ENCODE measurements around the gene BUD13.

BUD13 gene

DNA sequence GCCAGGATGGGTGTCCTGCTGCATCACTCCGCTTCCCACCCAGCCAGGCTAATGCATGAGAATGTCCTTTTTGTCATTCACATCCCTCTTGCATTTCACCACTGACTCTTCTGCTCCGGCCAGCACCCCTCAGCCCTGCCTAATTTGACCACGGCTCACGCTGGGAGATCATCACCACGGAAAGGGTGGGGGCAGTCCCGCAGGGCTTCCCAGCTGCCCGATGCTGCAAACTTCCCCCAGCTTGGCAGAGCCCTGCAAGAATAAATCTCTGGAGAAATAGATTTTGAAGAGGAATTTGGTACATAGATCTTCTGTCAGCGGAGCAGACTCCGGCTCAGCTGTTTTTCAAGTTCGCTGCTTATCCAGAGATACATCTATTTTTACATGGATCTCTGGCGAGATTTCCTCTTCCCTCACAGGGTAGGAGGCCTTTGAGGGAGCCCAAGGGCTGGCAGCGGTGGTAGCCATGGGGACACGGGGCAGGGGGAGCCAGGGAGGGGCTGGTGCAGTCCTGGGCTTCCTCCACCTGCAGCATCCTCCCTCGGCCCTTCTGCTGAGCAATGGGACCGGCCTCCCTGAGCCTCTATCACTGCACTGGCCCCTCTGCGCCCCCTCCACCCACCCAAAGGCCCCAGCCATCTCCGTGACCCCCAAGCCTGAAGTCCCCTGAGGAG lies 62.6 kb downstream of the BUD13 start:
- intact Hi-C loops (cut with micrococcal nuclease): no loop called here
- no peak overlapping the region for H3K27ac Mint-ChIP-seq
- H3K36me3 Mint-ChIP-seq (ENCODE audit: low read depth): no peaks in the 10 kb centered on the region
- peaks cover 34% of the 10 kb centered on the region for H3K27me3 Mint-ChIP-seq
- no peaks in the 10 kb centered on the region for H3K4me1 Mint-ChIP-seq (ENCODE audit: low read depth)
- H3K9me3 Mint-ChIP-seq: no peaks in the 10 kb centered on the region
- H3K4me3 Mint-ChIP-seq: no peak overlapping the region

DNA sequence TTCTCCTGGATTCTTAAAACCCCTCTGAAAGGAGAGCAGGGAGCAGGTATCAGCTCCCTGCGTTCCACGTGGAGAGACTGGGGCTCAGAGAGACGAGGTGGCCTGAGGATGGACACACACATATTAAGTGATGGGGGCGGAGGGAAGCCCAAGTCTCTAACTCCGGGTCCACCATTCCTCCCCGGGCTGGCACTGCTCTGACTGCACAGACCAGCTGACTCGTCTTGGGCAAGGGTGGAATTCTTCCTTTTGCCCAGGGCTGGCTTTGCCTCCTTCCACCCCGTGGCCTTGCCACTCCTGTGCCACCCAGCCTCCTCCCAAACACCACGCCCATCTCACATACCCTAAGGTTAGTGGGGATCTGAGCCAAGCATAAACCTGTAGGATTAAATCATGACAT lies 65.0 kb downstream of the BUD13 start:
- Mint-ChIP-seq H3K27ac (no peak overlapping the region), H3K9me3 (no peaks in the 10 kb centered on the region), H3K4me3 (no peak overlapping the region), H3K27me3 (peaks cover 36% of the 10 kb centered on the region), H3K4me1 (ENCODE audit: low read depth) (no peaks in the 10 kb centered on the region), H3K36me3 (ENCODE audit: low read depth) (no peaks in the 10 kb centered on the region)
- intact Hi-C loops (cut with micrococcal nuclease): no loop called here

DNA sequence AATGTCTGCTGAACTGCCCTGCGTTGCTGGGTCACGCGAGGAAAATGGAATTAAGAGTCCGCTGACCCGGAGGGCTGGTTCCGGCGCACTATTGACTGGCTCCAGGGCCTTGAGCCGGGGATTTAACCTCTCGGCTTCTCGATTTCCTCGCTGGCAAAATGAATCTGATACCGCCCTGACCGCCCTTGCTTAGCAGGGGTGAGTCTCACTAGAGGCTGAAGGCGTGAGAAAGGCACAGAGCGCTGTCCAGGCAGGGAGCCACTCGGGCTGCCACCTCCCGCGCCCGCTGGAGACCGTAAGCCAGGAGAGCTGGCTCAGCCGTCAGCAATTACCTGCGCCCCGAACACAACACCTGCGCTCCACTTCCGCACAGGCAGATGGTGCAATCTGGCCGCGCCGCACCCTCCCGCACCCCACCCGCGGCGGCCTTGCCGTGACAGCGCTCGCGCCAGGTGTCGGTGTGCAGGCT lies 65.6 kb downstream of the BUD13 start:
- Mint-ChIP-seq H3K36me3 (ENCODE audit: low read depth) (no peaks in the 10 kb centered on the region), H3K27ac (no peak overlapping the region), H3K9me3 (no peaks in the 10 kb centered on the region), H3K4me3 (no peak overlapping the region), H3K4me1 (ENCODE audit: low read depth) (no peaks in the 10 kb centered on the region), H3K27me3 (peaks cover 36% of the 10 kb centered on the region)
- intact Hi-C loops (cut with micrococcal nuclease): no loop called here

DNA sequence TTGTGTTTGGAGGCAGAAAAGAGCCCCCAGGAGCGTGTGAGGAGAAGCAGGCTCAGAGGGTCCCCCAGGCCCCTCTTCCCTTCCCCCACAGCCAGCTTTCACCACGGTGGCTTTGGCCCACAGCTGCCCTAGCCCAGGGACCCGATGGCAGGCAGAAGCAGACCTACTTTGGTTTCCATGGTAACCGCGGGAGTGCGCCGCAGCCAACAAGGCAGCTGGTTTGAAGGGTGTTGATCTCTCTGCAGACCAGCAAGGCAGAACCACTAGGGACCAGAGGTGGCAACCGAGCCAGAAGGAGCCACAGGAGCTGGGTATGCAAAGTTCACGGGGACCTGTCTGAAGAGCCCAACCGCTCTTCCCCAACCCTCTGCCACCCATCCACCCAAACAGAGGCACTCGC lies 69.4 kb downstream of the BUD13 start:
- Mint-ChIP-seq H3K36me3 (ENCODE audit: low read depth) (no peaks in the 10 kb centered on the region), H3K27ac (no peak overlapping the region), H3K4me1 (ENCODE audit: low read depth) (no peaks in the 10 kb centered on the region), H3K27me3 (peaks cover 23% of the 10 kb centered on the region), H3K9me3 (no peaks in the 10 kb centered on the region), H3K4me3 (no peak overlapping the region)
- intact Hi-C loops (cut with micrococcal nuclease): no loop called here

DNA sequence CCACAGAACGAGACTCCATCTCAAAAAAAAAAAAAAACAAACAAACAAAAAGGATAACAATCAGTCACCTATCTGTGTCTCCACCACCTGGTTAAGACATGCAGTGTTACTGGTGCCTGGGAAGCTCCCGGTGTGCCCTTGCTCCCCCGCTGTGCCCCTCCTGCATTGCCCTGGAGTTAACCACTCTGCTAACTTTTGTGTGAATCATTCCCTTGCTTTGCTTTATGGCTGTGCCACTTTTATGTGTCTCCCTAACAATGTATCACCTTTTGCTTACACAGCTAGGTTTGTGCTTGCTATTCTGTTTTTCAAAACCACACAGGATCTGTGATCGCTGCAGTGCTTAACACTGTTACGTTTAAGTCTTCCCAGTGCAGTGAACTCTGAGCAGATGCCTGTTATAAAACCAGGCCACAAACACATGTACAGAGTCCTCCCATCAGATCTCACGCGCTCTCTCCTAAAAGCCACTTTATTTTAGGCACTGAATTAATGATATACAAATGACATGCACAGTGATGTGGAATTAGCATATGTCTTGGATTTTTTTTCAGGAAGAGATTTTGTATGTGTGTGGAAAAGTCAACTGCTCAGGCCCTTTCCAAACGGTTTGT lies 69.9 kb downstream of the BUD13 start:
- H3K36me3 Mint-ChIP-seq (ENCODE audit: low read depth): no peaks in the 10 kb centered on the region
- no peaks in the 10 kb centered on the region for H3K9me3 Mint-ChIP-seq
- no peaks in the 10 kb centered on the region for H3K4me1 Mint-ChIP-seq (ENCODE audit: low read depth)
- no peak overlapping the region for H3K4me3 Mint-ChIP-seq
- peaks cover 18% of the 10 kb centered on the region for H3K27me3 Mint-ChIP-seq
- intact Hi-C loops (cut with micrococcal nuclease): no loop called here
- no peak overlapping the region for H3K27ac Mint-ChIP-seq

DNA sequence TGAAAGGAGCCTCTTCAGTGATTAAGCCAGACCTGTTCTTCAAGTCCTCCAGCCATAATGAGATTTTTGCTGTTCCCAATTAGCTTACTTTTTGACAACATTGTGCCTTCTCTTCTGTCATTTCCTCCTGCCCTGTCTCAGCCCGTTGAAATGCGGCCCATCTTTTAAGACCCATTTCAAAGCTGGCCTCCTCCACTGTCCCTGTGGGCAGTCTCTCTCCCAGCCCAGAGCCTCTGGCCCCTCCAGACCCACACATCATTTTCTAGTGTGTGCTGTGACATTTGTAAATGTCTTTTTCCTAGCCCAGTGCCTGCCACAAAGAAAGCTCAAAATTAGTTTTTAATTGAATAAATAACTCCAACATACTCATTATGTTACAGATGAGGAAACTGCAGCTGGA lies 70.9 kb downstream of the BUD13 start:
- no peak overlapping the region for H3K4me3 Mint-ChIP-seq
- no peaks in the 10 kb centered on the region for H3K4me1 Mint-ChIP-seq (ENCODE audit: low read depth)
- H3K36me3 Mint-ChIP-seq (ENCODE audit: low read depth): no peaks in the 10 kb centered on the region
- no peak overlapping the region for H3K27ac Mint-ChIP-seq
- no peaks in the 10 kb centered on the region for H3K9me3 Mint-ChIP-seq
- intact Hi-C loops (cut with micrococcal nuclease): no loop called here
- peaks cover 9% of the 10 kb centered on the region for H3K27me3 Mint-ChIP-seq

DNA sequence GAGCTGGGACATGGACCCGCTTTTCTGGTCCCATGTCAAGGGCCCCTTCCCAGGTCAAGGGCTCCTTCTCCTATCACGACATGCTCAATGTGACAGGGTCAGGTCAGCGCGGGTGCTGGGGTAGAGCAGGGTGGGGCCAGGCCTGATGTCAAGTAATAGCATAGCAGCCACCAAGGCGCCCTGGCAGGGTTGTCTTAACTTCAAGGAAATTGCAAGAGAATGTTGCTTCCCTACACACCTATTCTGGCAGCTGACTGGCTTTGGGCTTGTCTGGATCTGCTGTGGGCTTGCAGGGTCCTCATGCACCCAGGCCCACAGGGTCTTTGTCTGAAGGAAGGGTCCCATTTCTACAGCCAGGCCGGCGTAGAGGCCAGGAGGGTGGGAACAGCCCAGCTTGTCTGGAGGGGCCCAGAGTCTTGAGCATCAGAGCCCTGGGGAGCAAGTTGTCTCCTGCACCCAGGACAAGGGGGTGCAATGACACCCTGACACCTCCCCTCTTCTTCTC lies 71.4 kb downstream of the BUD13 start:
- intact Hi-C loops (cut with micrococcal nuclease): no loop called here
- Mint-ChIP-seq H3K4me3 (no peak overlapping the region), H3K27ac (no peak overlapping the region), H3K4me1 (ENCODE audit: low read depth) (peaks cover 3% of the 10 kb centered on the region), H3K9me3 (no peaks in the 10 kb centered on the region), H3K36me3 (ENCODE audit: low read depth) (no peaks in the 10 kb centered on the region), H3K27me3 (peaks cover 4% of the 10 kb centered on the region)

DNA sequence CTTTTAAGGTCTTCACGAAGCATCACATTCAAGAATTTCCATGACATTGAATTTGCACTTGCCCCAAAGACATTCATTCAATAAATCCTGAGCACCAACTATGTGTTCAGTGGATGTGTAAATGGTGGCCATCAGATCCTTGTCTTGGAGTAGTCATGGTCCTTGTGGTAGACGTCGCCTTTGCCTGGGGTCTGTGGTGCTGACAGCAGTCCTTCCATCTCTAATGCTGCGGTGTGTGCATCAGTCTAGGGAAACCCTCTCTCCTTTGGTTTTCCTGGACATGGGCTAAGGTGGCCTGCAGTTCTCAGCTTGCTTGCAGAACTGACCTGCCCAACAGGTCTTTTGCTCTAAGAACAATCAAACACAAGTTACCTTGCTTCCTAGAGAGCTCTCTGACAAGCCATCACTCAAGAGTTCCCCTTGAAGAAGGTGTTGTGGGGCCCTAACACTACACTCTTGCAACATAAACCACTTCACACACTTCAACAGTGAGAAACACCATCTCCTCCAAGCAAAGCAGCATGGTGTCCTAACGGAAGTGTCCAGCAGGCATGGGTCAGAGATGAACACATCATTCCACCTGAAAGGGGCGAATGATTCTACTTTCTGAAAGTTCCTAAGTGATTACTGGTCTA lies 72.1 kb downstream of the BUD13 start:
- no peaks in the 10 kb centered on the region for H3K36me3 Mint-ChIP-seq (ENCODE audit: low read depth)
- H3K9me3 Mint-ChIP-seq: no peaks in the 10 kb centered on the region
- peaks cover 3% of the 10 kb centered on the region for H3K27me3 Mint-ChIP-seq
- peaks cover 5% of the 10 kb centered on the region for H3K4me1 Mint-ChIP-seq (ENCODE audit: low read depth)
- no peak overlapping the region for H3K4me3 Mint-ChIP-seq
- intact Hi-C loops (cut with micrococcal nuclease): no loop called here
- no peak overlapping the region for H3K27ac Mint-ChIP-seq
